Measurements from ENCODE around the gene VCL. TPM values are rescaled to one million over a fixed set of nuclear protein-coding genes. Genes with fewer than 3 reads are reported as not detected.
A peak's percentile ranks its signal among the peaks of the same experiment; 100 is the strongest.
"Not testable (repeated sequence)": the region's sequence is repeated elsewhere in the genome, so short reads cannot be mapped to it uniquely, and the experiment has no call there.

Gene VCL
- total RNA-seq, 1 donor, result 513 TPM

DNA sequence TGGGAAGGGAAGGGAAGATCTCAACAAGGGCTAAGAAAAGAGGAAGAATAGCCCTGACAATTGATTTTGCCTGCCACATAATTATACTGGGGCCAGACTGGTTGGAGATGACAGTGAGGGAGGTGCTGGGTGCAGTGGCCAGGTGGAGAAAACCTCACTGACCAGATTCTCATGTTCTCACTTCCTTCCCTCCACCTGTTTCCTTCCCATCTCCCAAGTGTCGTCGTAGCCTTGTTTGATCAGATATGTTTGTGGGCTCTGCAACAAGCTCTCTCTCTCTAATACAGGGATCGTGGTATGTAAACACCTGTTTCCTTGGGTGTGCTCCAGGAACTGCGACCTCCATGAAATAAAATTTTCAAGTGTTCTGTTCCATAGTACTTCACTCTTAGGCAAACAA is 60.2 kb downstream of the VCL start:
- TF ChIP-seq CTCF (IDR thresholded peaks at IDR 0.05; ENCODE audit: insufficient read depth, low read depth, low read length), result no peak
- no peak for DNase-seq (ENCODE audit: low read depth)
- H3K4me3 ChIP-seq (ENCODE audit: low read depth, low read length), result no peak overlapping the region

- no peak overlapping the region for H3K4me3 ChIP-seq (ENCODE audit: low read depth, low read length)
- TF ChIP-seq CTCF (IDR thresholded peaks at IDR 0.05; ENCODE audit: insufficient read depth, low read depth, low read length), result peak; percentile 4
- DNase-seq (ENCODE audit: low read depth), result no peak
Measured at GRCh38 chr10:74058658-74059057, 60.7 kb downstream of the VCL start.

DNA sequence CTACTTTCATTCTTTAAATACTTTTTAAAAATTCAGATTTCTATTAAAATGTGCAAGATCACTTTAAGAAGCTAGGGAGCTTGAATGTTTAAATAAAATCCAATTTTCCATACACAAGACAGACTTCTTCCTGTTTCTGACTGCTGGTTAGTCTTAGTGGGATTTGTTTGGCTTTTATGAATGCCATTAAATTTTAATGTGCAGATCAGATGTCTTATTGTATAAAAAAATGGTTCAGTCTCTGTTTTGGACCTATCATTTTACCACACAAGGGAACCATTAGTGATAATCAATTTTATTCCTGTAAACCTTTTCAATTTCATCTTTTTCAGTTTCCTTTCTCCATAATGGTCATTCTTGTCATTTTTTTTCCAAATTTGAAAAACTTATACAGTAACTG is 63.2 kb downstream of the VCL start:
- H3K4me3 ChIP-seq (ENCODE audit: low read depth, low read length), result no peak overlapping the region
- no peak for TF ChIP-seq CTCF (IDR thresholded peaks at IDR 0.05; ENCODE audit: insufficient read depth, low read depth, low read length)
- DNase-seq (ENCODE audit: low read depth), result peak; percentile 37

GRCh38 chr10:74061978-74062377 is 64.1 kb downstream of the VCL start:
- not testable (repeated sequence) for DNase-seq (ENCODE audit: low read depth); H3K4me3 ChIP-seq (ENCODE audit: low read depth, low read length)

DNA sequence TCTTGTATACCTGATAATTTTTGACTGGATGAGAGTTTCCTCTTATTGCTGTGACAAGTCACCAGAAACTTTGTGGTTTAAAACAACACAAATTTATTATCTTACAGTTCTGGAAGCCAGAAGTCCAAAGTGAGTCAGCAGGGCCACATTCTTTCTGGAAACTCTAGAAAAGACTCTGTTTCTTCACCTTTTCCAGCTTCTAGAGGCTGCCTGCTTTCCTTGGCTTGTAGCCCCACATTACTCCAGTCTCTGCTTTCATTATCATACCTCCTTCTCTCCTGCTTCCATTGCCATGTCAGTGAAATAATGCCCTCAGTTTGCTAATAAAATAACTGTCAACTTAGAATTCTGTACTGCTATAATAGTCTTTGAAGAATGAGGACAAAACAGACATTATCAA is 65.3 kb downstream of the VCL start:
- H3K4me3 ChIP-seq (ENCODE audit: low read depth, low read length), result no peak overlapping the region
- TF ChIP-seq CTCF (IDR thresholded peaks at IDR 0.05; ENCODE audit: insufficient read depth, low read depth, low read length), result no peak
- no peak for DNase-seq (ENCODE audit: low read depth)

- no peak overlapping the region for H3K4me3 ChIP-seq (ENCODE audit: low read depth, low read length)
- peak; percentile 88 for DNase-seq (ENCODE audit: low read depth)
- TF ChIP-seq CTCF (IDR thresholded peaks at IDR 0.05; ENCODE audit: insufficient read depth, low read depth, low read length), result no peak
Measured at GRCh38 chr10:74067373-74068352, 69.7 kb downstream of the VCL start.

- no peak overlapping the region for H3K4me3 ChIP-seq (ENCODE audit: low read depth, low read length)
- TF ChIP-seq CTCF (IDR thresholded peaks at IDR 0.05; ENCODE audit: insufficient read depth, low read depth, low read length), result no peak
- DNase-seq (ENCODE audit: low read depth), result peak; percentile 77
Measured at GRCh38 chr10:74071157-74071556, 73.2 kb downstream of the VCL start.
